CD4-positive, alpha-beta T cell treated with Interleukin-10 for 1 hour (primary cell): ENCODE measurements around the gene FAM222A.

ENCODE experiments used
- DNase-seq: peaks from one replicate; pipeline ENCODE4 v3.0.0-alpha.2; 2020

The FAM222A gene

GRCh38 chr12:109711596-109712461 lies 1.8 kb upstream of the FAM222A start:
- no peak for DNase-seq

- peak; percentile 56 for DNase-seq
These were observed 702 bp downstream of the FAM222A start for GRCh38 chr12:109714141-109714912.

GRCh38 chr12:109714913-109715244 lies 1.3 kb downstream of the FAM222A start:
- no peak for DNase-seq

GRCh38 chr12:109715310-109716091 lies 1.9 kb downstream of the FAM222A start:
- DNase-seq, result peak; percentile 33

- DNase-seq, result no peak
These were observed 2.5 kb downstream of the FAM222A start for GRCh38 chr12:109716092-109716479.

- no peak for DNase-seq
These were observed 3.1 kb downstream of the FAM222A start for GRCh38 chr12:109716512-109717389.

- DNase-seq, result no peak
These were observed 4.0 kb downstream of the FAM222A start for GRCh38 chr12:109717390-109718357.

- no peak for DNase-seq
These were observed 4.8 kb downstream of the FAM222A start for GRCh38 chr12:109718390-109718789.

- no peak for DNase-seq
These were observed 5.7 kb downstream of the FAM222A start for GRCh38 chr12:109719123-109720022.

GRCh38 chr12:109720152-109720856 lies 6.7 kb downstream of the FAM222A start:
- DNase-seq, result no peak

- no peak for DNase-seq
These were observed 7.2 kb downstream of the FAM222A start for GRCh38 chr12:109720857-109721189.

- DNase-seq, result no peak
These were observed 7.7 kb downstream of the FAM222A start for GRCh38 chr12:109721276-109721675.

- no peak for DNase-seq
These were observed 8.5 kb downstream of the FAM222A start for GRCh38 chr12:109722022-109722720.

- DNase-seq, result no peak
These were observed 9.1 kb downstream of the FAM222A start for GRCh38 chr12:109722721-109723094.

- DNase-seq, result no peak
These were observed 9.8 kb downstream of the FAM222A start for GRCh38 chr12:109723311-109723881.

- DNase-seq, result no peak
These were observed 10.8 kb downstream of the FAM222A start for GRCh38 chr12:109724321-109724892.

GRCh38 chr12:109725321-109726105 lies 11.9 kb downstream of the FAM222A start:
- DNase-seq, result no peak
